ENCODE measurements around the gene FAM171A1.

GRCh38 chr10:15316145-15316544 is 54.9 kb downstream of the FAM171A1 start:
- TF ChIP-seq CTCF (IDR thresholded peaks at IDR 0.05; ENCODE audit: extremely low read depth in 1 of 2, insufficient read depth in 1 of 2, low read depth in 1 of 2, low read length in 2 of 2) (no peak), JUN (IDR thresholded peaks at IDR 0.05; ENCODE audit: borderline replicate concordance, insufficient read depth, insufficient read length, low read depth) (no peak)

Measured in endothelial cell of umbilical vein (primary cell).